Activated T-cell treated with anti-CD3 and anti-CD28 coated beads, Interleukin-2, amount 50 U/mL, for 4 hours (primary cell): Measurements from ENCODE around the gene GIPC3. TPM values are rescaled to one million over a fixed set of nuclear protein-coding genes. Genes with fewer than 3 reads are reported as not detected.
"Not testable (repeated sequence)": the region's sequence is repeated elsewhere in the genome, so short reads cannot be mapped to it uniquely, and the experiment has no call there.

Experiments used
- ATAC-seq, 2 donors: fragments of 200-7000 bp; cut with Tn5 transposase; one replicate each; pipeline ENCODE4 v1.10.0; 2021
- DNase-seq: peaks from one replicate; pipeline ENCODE4 v3.0.0-alpha.2; 2020
- H3K27me3 Mint-ChIP-seq: one replicate; pipeline ENCODE4 v1.8.0; 2021; ENCODE audit warnings: low read depth, mixed read lengths
- H3K36me3 Mint-ChIP-seq: one replicate; pipeline ENCODE4 v1.8.0; 2022; ENCODE audit warnings: mixed read lengths; ENCODE audit not compliant: insufficient read depth
- H3K4me1 Mint-ChIP-seq: one replicate; pipeline ENCODE4 v1.8.0; 2021; ENCODE audit warnings: low read depth, mixed read lengths
- H3K4me3 Mint-ChIP-seq: one replicate; pipeline ENCODE4 v1.8.0; 2021; ENCODE audit warnings: mild to moderate bottlenecking, moderate library complexity, mixed read lengths
- H3K9me3 Mint-ChIP-seq: one replicate; pipeline ENCODE4 v1.8.0; 2021; ENCODE audit warnings: mixed read lengths
- total RNA-seq, 3 donors: library from RNA; stranded (reverse); gene quantifications; one replicate each; pipeline ENCODE4 v1.2.1, GENCODE V29; 2021

The GIPC3 gene
- total RNA-seq, 3 donors from 2014 or later = 0.23 to 0.40 (median 0.27) TPM

DNA sequence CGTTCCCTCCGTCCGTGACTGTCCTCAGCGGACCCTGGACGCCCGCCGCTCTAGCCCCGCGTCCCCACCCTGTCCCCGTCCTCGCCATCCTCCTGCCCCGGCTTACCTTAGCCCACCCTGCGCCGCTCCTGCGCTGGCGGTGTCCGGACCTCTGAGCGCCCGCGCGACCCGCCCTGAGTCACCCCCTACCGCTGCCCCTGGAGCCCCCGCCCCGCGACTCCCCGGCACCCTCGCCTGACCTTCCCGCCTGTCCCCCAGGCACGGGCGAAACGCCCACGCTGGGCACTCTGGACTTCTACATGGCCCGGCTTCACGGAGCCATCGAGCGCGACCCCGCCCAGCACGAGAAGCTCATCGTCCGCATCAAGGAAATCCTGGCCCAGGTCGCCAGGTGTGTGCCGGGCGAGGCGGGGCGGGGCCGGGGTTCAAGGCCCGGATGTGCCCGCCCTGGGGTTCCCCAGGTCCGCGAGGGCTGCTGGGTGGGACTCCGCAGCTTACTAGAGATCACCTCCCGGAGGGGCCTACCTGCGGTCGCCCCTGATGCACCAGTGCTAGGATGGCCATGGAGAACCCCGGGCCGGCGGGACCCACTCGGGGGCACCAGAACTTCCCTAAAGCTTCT, 7.4 kb upstream of the GIPC3 start:
- peaks cover 4% of the 10 kb centered on the region for H3K4me1 Mint-ChIP-seq
- H3K27me3 Mint-ChIP-seq = no peaks in the 10 kb centered on the region
- peaks cover 9% of the 10 kb centered on the region for H3K36me3 Mint-ChIP-seq
- ATAC-seq = no peak
- H3K4me3 Mint-ChIP-seq = no peak overlapping the region
- no peak for DNase-seq
- no peaks in the 10 kb centered on the region for H3K9me3 Mint-ChIP-seq

DNA sequence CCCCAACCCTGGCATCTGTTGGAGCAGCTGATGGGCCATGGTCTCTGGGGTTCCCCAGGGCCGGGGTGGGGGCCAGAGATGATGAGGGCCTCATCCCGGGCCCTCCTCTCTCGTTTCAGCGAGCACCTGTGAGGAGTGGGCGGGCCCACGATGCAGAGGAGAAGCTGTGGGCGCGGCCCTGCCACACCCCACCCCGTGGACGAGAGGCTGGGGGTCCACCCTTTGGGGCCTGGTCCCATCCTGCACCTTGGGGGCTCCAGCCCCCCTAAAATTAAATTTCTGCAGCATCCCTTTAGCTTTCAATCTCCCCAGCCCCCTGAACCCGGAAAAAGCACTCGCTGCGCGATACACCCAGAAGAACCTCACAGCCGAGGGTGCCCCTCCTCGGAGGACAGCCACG, 6.9 kb upstream of the GIPC3 start:
- no peak for ATAC-seq
- Mint-ChIP-seq H3K4me1 (peaks cover 4% of the 10 kb centered on the region), H3K9me3 (no peaks in the 10 kb centered on the region), H3K27me3 (no peaks in the 10 kb centered on the region), H3K4me3 (no peak overlapping the region), H3K36me3 (peaks cover 9% of the 10 kb centered on the region)
- DNase-seq = no peak

DNA sequence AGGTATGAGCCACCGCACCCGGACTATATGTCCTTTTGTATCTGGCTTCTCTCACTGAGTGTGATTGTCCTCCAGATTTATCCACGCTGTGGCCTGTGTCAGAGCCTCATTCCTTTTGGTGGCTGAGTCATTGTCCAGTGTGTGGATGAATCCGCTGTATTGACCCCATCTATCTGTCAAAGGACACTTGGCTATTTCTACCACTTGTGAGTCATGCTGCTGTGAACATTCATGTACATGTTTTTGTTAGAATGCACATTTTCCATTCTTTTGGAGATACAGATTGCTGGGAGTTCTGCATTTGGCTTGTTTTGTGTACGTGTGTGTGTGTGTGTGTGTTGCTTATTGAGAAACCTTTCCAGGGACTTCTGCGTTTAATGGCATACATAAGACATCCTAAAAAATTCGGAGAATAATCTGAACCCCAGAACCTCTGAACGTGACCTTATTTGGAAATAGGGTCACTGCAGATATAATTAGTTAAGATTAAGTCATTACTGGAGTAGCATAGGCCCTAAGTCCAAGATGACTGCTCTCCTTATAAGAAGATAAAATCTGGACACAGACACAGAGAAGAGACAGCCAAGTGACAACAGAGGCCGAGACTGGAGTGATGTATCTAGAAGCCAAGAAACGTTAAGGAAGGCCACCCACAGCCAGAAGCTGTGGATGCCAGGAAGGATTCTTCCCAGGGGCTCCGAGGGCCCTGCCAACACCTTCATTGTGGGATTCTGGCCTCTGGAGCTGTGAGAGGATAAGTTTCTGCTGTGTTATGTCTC, 4.9 kb upstream of the GIPC3 start:
- Mint-ChIP-seq H3K9me3 (no peaks in the 10 kb centered on the region), H3K36me3 (peaks cover 2% of the 10 kb centered on the region), H3K4me3 (no peak overlapping the region)

GRCh38 chr19:3581792-3582191, 3.5 kb upstream of the GIPC3 start:
- DNase-seq, H3K4me3 Mint-ChIP-seq, H3K4me1 Mint-ChIP-seq, H3K9me3 Mint-ChIP-seq, ATAC-seq, H3K36me3 Mint-ChIP-seq, H3K27me3 Mint-ChIP-seq: not testable (repeated sequence)

More for the DNA sequence above, 4.9 kb upstream of the GIPC3 start:
- DNase-seq (no peak), ATAC-seq (no peak)
- Mint-ChIP-seq H3K27me3 (no peaks in the 10 kb centered on the region), H3K4me1 (no peaks in the 10 kb centered on the region)

- not testable (repeated sequence) for H3K4me1 Mint-ChIP-seq, DNase-seq, H3K4me3 Mint-ChIP-seq, H3K9me3 Mint-ChIP-seq, ATAC-seq, H3K36me3 Mint-ChIP-seq, H3K27me3 Mint-ChIP-seq
These were observed 1.1 kb upstream of the GIPC3 start for GRCh38 chr19:3584036-3584802.

DNA sequence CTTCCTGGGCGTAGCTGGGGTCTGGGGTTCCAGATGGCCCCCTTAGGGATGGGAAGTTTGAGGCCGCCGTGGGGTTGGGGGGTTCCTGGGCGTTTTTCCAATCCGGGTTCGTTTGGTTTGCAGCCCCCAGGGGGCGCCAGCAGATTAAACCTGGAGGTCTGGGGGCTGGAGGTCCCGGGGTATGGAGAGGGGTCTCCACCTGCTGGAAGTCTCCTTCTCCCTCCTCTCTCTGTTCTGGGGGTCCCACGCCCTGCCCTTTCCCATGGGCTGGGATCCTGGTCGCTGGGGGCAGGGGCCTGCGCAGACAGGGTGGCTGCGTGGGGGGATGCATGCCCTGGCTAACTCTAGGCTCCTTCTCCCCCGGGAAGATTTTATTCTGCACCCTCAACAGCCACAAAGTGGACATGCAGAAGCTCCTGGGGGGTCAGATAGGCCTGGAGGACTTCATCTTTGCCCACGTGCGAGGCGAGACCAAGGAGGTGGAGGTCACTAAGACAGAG, 899 bp downstream of the GIPC3 start:
- DNase-seq (peak; percentile 47), ATAC-seq (peak in 1 of 2 donors; percentile 54)
- Mint-ChIP-seq H3K27me3 (no peaks in the 10 kb centered on the region), H3K4me1 (no peaks in the 10 kb centered on the region), H3K36me3 (no peaks in the 10 kb centered on the region), H3K4me3 (peak overlapping the region; percentile 33), H3K9me3 (no peaks in the 10 kb centered on the region)

DNA sequence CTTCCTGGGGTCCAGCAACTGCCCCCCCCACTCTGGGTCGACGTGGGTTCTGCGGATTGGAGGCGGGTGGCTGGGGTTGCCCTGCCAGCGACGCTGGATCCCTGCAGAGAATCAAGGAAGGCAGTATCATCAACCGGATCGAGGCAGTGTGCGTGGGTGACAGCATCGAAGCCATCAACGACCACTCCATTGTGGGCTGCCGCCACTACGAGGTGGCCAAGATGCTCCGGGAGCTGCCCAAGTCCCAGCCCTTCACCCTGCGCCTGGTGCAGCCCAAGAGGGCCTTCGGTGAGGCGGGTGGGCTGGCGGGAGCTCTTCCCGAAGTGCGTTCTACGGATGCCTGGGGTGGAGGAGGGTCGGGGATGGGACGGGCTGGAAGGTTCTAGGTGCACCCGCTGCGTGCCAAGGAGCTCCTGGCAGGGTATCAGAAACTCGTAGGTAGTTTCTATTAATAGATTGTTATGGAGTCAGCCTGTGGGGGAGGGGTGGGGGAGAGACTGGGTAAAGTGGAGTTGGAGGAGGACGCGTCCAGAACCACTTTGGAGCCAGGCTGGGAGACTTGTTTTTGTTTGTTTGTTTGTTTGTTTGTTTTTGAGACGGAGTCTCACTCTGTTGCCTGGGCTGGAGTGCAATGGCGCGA, 1.5 kb downstream of the GIPC3 start:
- H3K27me3 Mint-ChIP-seq = no peaks in the 10 kb centered on the region
- DNase-seq (no peak), ATAC-seq (no peak)
- H3K9me3 Mint-ChIP-seq = no peaks in the 10 kb centered on the region
- no peak overlapping the region for H3K4me3 Mint-ChIP-seq
- no peaks in the 10 kb centered on the region for H3K4me1 Mint-ChIP-seq
- H3K36me3 Mint-ChIP-seq = no peaks in the 10 kb centered on the region

GRCh38 chr19:3589439-3589838, 4.2 kb downstream of the GIPC3 start:
- ATAC-seq (no peak), DNase-seq (no peak)
- no peaks in the 10 kb centered on the region for H3K4me1 Mint-ChIP-seq
- no peak overlapping the region for H3K4me3 Mint-ChIP-seq
- no peaks in the 10 kb centered on the region for H3K27me3 Mint-ChIP-seq
- no peaks in the 10 kb centered on the region for H3K9me3 Mint-ChIP-seq
- no peaks in the 10 kb centered on the region for H3K36me3 Mint-ChIP-seq

DNA sequence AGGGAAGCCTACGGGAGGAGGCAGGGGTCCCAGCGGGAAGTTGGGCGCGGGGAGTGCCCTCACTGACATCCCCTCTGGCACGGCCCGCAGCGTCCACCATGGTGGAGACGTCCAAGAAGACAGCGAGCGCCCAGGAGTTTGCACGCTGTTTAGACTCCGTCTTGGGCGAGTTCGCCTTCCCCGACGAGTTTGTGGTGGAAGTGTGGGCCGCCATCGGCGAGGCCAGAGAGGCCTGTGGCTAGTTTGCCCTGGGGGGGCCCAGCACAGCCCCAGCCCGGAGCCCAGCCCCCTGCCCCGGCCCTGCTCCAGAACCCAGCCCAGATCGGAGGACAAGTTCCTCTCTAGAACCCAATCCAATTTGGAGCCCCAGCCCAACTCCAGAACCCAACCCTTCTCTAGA, 4.7 kb downstream of the GIPC3 start:
- Mint-ChIP-seq H3K27me3 (no peaks in the 10 kb centered on the region), H3K4me3 (no peak overlapping the region), H3K36me3 (no peaks in the 10 kb centered on the region), H3K4me1 (no peaks in the 10 kb centered on the region), H3K9me3 (no peaks in the 10 kb centered on the region)
- DNase-seq (no peak), ATAC-seq (no peak)

GRCh38 chr19:3590991-3591659, 5.8 kb downstream of the GIPC3 start:
- Mint-ChIP-seq H3K4me1 (no peaks in the 10 kb centered on the region), H3K27me3 (no peaks in the 10 kb centered on the region), H3K36me3 (no peaks in the 10 kb centered on the region), H3K9me3 (no peaks in the 10 kb centered on the region), H3K4me3 (no peak overlapping the region)
- DNase-seq (no peak), ATAC-seq (no peak)

DNA sequence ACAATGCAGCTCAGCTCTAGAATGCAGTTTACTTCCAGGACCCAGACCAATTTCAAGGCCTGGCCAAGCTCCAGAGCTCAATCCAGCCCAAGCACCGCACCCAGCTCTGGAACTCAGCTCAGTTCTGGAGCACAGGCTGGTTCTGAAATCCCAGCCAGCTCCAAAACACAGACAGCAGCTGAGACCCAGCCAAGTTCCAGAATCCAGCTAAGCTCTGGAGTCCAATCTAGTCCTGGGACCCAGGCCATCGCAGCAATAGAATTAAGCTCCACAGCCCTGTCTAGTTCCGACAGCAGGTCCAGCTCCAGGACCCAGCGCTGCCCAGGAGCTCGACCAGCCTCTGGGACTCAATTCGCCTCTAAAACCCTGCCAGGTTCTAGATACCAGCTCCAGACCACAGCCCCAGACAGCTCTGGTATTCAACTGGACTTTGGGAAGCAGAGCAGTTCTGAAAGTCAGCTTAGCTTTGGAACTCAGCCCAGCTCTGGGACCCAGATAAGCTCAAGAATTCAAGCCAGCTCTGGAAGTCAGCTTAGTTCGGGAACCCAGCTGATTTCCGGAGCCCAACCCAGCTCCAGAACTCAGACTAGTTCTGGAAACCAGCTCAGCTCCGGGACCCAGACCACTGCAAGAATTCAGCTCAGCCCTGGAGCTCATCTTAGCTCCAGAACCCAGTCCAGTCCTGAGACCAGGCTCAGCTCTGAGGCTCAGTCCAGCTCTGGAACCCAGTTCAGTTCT, 6.8 kb downstream of the GIPC3 start:
- Mint-ChIP-seq H3K4me1 (no peaks in the 10 kb centered on the region), H3K9me3 (no peaks in the 10 kb centered on the region), H3K27me3 (no peaks in the 10 kb centered on the region), H3K4me3 (no peak overlapping the region), H3K36me3 (no peaks in the 10 kb centered on the region)
- ATAC-seq = no peak
- DNase-seq = no peak

DNA sequence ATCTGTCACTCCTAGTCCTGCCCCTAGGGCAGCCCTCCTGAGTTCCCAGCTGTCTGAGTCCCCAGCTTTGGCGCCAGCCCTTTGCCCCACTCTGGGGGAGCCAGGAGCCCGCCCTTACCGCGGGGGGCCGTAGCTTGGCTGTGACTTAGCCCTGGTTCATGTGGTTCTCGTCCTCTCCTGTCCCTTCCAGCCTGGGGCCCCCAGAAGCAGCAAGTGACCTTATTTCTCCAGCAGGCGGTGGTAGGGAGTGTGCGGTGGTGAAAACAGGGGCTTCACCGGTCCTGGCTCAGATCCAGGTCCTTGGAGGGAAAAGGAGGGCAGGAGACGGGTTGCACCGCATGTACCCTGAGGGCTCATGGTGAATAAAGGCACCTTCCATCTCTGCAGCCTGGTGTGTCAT, 7.9 kb downstream of the GIPC3 start:
- Mint-ChIP-seq H3K4me1 (no peaks in the 10 kb centered on the region), H3K9me3 (no peaks in the 10 kb centered on the region), H3K4me3 (no peak overlapping the region), H3K36me3 (no peaks in the 10 kb centered on the region), H3K27me3 (no peaks in the 10 kb centered on the region)
- DNase-seq = no peak
- no peak for ATAC-seq

- H3K36me3 Mint-ChIP-seq = no peaks in the 10 kb centered on the region
- no peaks in the 10 kb centered on the region for H3K4me1 Mint-ChIP-seq
- DNase-seq = no peak
- H3K9me3 Mint-ChIP-seq = no peaks in the 10 kb centered on the region
- H3K4me3 Mint-ChIP-seq = no peak overlapping the region
- H3K27me3 Mint-ChIP-seq = no peaks in the 10 kb centered on the region
- ATAC-seq = no peak
These were observed 10.3 kb downstream of the GIPC3 start for GRCh38 chr19:3595521-3596061.
